NCI-H187 treated with DMSO at 0.1 percent for 48 hours (cell line): ENCODE measurements around the gene BID.
"Not testable (repeated sequence)": the region's sequence is repeated elsewhere in the genome, so short reads cannot be mapped to it uniquely, and the experiment has no call there.

Experiments
- DNase-seq: peaks from one replicate; lab custom pipeline; 2025; lab: John Stamatoyannopoulos, UW

BID gene

GRCh38 chr22:17703811-17704210, 70.5 kb downstream of the BID start:
- no peak for DNase-seq

- no peak for DNase-seq
Measured at GRCh38 chr22:17700778-17701177, 73.5 kb downstream of the BID start.

GRCh38 chr22:17699696-17700340, 74.5 kb downstream of the BID start:
- no peak for DNase-seq

- no peak for DNase-seq
Measured at GRCh38 chr22:17698948-17699347, 75.3 kb downstream of the BID start.

GRCh38 chr22:17698276-17698675, 76.0 kb downstream of the BID start:
- DNase-seq = not testable (repeated sequence)

GRCh38 chr22:17697196-17697595, 77.1 kb downstream of the BID start:
- not testable (repeated sequence) for DNase-seq

- DNase-seq = no peak
Measured at GRCh38 chr22:17695986-17696385, 78.3 kb downstream of the BID start.

GRCh38 chr22:17694752-17695151, 79.5 kb downstream of the BID start:
- DNase-seq = no peak

- no peak for DNase-seq
Measured at GRCh38 chr22:17694193-17694592, 80.1 kb downstream of the BID start.

GRCh38 chr22:17692841-17693240, 81.4 kb downstream of the BID start:
- no peak for DNase-seq

GRCh38 chr22:17684245-17684644, 90.0 kb downstream of the BID start:
- no peak for DNase-seq
